TTC549 (cell line): ENCODE data around the gene ERF.

Experiments
- FAIRE-seq: peaks from 2 replicates; lab custom pipeline; 2012; peaks lifted over from hg19 to GRCh38; lab: Jason Lieb, UNC

ERF gene

GRCh38 chr19:42287017-42287826 is 32.3 kb upstream of the ERF start:
- no peak for FAIRE-seq

GRCh38 chr19:42286349-42287016 is 31.6 kb upstream of the ERF start:
- no peak for FAIRE-seq

- no peak for FAIRE-seq
Measured at GRCh38 chr19:42285988-42286348, 31.0 kb upstream of the ERF start.

GRCh38 chr19:42285541-42285941 is 30.6 kb upstream of the ERF start:
- FAIRE-seq = no peak

- no peak for FAIRE-seq
Measured at GRCh38 chr19:42284591-42285341, 29.8 kb upstream of the ERF start.

DNA sequence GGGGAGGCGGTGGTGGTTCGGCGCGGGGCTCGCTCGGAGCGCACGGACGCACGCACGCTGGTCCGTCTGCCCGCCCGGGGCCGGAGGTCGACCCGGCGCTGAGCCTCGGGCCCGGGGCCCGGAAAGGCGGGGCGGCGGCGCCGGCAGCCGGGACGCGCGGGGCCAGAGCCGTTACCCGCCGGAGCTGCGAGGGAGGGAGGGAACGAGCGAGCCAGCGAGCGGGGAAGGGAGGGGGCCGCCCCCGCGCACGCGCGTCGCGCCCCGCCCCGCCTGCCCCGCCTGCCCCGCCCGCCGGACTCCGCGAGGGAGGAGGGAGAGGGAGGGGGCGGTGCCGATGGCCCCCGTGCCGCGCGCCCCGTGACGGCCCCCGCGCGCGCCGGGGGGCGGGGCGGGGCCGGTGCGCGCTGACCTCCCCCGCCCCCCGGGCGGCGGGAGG is 29.2 kb upstream of the ERF start:
- no peak for FAIRE-seq

DNA sequence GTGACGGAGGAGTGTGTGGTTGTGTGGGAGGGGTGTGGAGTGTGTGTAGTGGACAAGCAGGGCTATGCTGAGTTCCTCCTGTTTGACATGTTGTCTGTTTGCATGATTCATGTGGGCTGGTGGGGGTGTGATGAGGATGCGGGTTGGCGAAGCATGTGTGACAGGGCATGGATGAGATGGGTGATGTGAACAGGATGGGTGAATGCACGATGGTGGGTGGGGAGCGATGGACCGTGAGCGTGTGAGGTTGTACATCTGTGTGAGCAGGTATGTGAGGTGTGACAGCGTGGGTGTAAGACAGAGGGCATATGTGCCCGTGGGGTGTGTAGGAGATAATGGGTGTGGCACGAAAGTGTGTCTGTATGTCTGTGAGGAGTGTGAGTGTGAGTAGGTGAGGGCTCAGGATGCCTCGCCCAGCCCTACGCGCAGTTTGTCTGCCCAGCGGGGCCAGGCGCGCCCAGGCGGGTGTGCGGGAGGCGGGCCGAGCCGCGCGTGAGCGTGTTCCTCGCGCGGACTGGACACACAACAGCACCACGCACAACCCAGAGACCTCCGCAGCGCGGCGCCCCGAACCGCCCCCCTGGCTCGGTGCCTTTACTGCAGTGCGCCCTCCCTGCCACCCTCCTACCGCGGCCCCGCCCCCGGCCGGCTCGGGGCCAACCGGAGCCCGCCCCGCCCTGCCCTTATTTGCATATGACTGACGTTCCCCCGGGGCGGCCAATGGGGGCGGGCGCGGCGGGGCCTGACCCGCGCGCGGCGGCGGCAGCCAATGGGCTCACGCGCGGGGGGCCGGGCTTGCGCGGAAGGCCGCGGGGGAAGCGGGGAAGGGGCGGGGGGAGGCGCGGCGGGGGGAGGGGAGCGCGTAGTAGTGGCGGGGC is 28.5 kb upstream of the ERF start:
- no peak for FAIRE-seq

GRCh38 chr19:42282819-42283187 is 27.9 kb upstream of the ERF start:
- no peak for FAIRE-seq

DNA sequence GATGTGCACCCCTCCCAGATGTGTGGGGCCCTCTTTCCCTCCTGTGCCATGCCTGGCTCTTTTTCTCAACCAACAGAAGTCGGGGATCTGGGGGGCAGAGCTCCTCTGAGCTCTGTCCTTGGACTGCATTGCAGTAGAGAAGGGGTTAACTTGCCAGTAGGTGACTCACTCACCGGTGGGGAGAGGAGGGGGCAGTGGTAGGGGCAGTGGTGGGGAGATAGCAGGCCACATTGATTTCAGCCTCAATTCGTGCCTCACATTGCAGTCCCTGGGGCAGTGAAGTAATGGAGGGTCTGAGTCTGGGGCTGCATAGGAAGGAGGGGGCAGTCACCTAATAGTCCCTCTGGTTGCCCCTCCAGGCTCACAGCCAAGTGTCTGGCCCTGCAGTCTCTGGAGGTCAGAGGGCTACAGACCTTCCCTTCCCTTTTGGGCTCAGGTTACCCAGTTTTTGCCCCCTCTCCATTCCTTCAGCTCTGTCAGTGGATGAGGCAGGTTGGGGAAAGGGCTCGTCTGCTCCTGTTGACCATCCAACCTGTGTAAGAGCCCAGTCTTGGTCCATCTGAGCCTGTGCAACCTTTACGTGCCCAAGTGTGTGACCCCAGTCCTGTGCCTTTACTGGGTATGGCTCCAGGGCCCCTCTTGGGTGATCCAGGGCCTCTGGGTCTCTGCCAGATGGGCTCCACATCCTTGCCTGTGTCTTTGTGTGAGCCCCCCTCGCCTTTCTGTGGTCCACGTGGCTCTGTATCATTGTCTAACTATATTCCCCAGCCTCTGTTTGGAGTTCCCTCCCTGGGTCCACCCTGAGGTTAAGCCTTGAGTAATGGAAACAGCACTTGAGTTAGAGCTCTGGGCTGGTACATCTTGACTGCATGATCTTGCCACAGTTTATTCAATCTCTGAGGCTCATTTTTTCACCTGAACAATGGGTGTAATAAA is 27.2 kb upstream of the ERF start:
- FAIRE-seq = no peak

DNA sequence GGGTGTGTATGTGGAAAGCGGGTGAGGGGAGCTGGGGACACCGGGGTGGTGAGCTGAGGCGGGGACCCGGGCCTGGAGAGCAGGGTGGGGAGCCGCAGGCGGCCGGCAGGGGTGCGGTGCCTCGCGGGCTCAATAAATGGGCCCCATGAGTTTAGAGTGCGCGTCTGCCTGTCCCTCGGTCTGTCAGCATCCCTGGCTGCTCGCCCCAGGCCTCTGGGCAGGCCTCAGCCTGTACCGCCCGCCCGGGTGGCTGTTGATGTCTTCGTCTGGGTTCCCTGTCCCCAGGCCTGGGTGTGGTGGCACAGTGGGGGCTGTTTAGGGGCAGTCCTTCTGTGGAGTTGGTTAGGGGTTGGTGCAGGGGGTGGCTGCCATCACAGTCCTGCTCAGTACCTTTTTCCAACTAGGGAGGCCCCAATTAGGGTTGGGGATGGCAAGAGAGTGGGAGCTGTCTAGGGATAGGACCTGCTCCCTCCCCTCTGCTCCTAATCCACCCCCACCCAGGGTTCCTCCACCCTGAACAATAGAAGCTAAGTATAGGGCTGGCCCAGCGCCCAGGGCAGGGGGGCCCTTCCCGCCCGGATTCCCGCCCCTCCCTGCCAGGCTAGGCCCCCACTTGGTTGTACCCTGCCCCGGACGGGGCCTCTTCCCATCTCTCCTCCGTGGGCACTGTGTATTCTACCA is 26.4 kb upstream of the ERF start:
- no peak for FAIRE-seq

- FAIRE-seq = no peak
Measured at GRCh38 chr19:42280815-42281145, 25.9 kb upstream of the ERF start.

DNA sequence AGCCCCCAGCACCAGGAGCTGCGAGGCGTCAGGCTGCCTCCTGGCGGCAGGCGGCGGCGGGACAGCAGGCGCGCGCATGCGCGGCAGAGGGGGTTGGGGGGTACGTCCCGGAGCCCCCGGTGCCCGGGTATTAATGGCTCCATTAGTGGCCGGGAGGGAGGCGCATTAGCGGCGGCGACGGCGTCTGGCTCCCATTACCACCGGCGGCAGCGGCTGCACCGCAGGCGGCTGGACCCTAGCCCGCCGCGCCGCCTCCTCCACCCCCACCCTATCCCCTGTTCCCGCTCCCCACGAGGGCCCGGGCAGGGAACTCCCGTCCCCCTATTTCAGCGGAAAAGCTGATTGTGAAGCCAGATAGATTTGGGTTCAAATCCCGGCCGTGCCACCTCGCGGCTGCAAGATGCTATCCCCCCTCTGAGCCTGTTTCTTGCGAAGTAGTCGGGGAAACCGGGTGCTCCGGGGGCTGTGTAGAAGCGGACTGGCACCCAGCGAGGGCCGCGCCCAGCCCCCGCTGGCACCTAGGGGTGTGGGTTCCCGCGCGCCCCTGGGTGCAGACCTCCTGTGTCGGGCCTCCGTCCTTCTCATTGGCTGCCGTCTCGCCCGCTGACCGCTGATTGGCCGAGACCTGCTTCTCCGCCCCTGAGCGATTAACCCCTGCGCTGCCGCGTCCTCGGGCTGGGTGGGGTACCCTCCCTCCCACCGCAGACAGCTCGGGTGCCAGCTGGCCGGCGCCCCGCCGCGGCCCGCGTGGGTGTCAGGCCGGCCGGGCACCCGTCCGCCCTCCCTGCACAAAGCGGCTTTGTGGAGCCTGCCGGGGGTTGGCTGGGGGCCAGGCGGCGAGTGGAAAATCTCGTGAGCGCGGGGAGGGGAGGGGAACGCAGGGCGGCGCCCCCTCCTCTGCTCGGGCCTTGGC is 25.2 kb upstream of the ERF start:
- no peak for FAIRE-seq

DNA sequence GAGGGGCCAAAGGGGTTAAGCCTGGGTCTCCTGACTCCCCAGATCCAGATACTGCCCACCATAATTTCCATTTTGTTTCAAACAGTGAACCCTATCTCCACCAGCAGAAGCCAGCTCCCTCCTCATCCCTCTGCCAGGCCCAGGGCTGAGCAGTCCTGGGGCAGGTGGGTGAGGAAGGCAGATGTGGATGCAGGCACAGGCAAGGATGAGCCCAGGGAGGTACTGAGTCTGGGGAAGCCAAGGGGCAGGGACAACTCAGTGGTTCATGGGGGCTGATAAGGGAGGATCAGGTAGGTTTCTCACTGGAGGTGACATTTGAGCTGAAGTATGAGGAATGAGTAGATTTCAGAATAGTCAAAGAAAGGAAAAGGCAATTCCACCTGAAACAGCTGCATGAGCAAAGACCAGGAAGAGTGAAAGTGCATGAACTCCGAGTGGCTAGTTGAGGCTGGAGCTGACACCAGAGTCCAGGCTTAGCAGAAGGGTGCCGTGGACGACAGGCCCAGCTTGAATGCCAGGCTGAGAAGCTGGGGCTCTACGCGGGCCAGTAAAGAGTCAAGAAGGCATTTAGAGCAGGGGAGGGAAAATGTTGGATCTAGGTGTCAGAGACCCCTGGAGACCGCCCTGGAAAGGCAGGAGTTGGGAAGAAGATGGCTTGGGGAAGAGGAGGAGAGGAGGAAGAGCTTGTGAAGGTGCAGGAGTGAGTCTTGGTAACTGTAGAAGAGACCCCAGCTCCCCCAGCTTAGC is 24.4 kb upstream of the ERF start:
- FAIRE-seq = no peak

DNA sequence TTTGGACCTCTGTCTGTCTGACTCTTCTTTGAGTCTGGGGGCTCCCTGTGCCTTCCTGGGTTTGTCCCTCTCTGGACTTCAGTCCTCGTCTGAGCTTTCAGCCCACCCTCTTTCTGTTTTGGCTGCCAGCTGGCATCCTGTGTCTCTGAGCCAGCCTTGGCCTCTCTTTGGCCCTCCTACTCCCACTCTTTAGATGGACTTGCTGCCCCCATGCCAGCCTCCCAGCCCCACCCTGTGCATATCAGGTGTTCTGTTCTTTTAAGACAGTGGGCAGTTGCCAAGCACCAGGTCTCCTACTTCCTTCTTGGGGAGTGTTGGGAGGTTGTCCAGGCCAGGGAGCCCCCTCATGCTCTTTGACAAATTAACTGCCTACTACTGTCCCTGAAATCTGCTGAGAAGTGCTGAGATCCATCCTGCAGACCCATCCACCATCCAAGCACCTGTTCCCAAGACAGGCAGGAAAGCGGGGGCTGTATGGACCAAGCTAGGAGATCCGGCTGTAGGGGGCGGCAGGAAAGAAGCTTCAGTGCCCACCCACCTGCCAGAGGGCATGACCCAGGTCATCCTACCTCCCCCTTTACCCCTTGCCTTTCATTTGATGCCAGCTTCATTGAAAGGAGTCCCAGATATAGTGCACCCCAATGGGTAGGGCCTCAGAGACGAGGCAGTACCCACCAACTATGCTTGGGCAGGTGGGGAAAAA is 23.7 kb upstream of the ERF start:
- FAIRE-seq = no peak

- no peak for FAIRE-seq
Measured at GRCh38 chr19:42277821-42278451, 23.0 kb upstream of the ERF start.

DNA sequence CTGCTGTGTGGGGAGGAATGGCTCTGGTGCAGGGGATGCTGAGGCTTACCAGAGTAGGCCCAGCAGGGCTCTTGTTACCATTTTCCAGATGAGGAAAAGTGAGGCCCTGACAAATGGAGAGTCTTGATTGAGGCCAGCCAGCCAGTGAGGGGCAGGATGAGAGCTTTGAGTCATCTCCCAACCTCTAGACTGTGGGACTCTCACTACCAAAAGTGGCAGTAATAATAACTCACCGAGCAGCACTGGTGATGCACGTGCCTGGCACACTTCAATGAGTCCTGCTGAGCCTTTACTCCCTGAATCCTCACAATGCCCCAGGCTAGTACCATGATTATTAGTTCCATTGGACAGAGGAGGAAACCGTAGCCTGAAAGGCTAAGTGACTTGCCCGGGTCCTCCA is 21.9 kb upstream of the ERF start:
- FAIRE-seq = no peak

DNA sequence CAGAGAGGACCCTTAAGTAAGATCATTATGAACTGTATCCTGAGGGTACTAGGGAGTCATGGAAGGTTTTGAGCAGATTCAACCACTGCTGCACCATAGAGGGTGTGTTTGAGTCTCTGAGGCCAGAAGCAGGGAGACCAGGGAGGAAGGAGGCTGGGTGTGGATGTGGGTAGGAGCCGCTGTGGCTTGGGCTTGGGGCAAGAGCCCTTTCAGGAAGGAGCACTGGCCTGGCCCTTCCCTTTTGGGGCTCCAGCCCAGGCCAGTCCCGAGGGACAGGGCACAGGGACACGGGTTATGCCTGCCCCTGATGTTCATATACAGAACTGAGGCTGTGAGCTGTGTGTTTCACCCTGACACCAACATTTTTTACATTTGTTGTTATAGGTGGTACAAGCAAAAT is 21.4 kb upstream of the ERF start:
- FAIRE-seq = no peak

DNA sequence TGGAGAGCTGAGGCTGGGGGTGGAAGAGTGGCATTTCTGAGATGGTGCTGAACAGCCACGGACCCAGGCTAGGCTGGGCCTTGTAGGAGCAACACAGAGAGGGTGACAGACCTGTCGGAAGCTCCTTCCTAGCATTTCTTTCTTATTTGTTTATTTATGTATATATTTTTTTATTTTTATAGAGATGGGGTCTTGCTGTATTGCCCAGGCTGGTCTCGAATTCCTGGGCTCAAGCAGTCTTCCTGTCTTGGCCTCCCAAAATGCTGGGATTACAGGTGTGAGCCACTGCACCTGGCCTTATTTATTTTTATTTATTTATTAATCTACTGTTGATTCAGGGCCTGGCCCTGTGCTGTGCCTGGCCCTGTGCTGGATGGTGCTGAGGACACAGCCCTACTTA is 20.6 kb upstream of the ERF start:
- FAIRE-seq = no peak
